CD4-positive, alpha-beta T cell treated with Interleukin-4 for 4 hours (primary cell): ENCODE results near the gene GSPT2.
"Not testable (repeated sequence)": the region's sequence is repeated elsewhere in the genome, so short reads cannot be mapped to it uniquely, and the experiment has no call there.

ENCODE experiments used
- DNase-seq: peaks from one replicate; pipeline ENCODE4 v3.0.0-alpha.2; 2020

GSPT2 gene

GRCh38 chrX:51743179-51743957 is at the start of gene GSPT2:
Gene GSPT2, plus strand, starts transcription at chrX:51743442. Its CDS starts 185 bp downstream, at chrX:51743627.
- peak; percentile 53 for DNase-seq

- no peak for DNase-seq
These were observed 49.0 kb upstream of the GSPT2 start for GRCh38 chrX:51694254-51694653.

- no peak for DNase-seq
These were observed 45.8 kb upstream of the GSPT2 start for GRCh38 chrX:51697397-51697796.

GRCh38 chrX:51710277-51711164 is 32.7 kb upstream of the GSPT2 start, which contains the start of gene CENPVL1:
Gene CENPVL1, plus strand, starts transcription at chrX:51710512. Its CDS starts 0 bp downstream, at chrX:51710512.
- not testable (repeated sequence) for DNase-seq

- not testable (repeated sequence) for DNase-seq
These were observed 30.1 kb upstream of the GSPT2 start for GRCh38 chrX:51712943-51713647.

- no peak for DNase-seq
These were observed 15.0 kb upstream of the GSPT2 start for GRCh38 chrX:51728202-51728601.

- DNase-seq: no peak
These were observed 6.2 kb upstream of the GSPT2 start for GRCh38 chrX:51737091-51737490.

GRCh38 chrX:51742586-51742985 is 656 bp upstream of the GSPT2 start:
- no peak for DNase-seq

GRCh38 chrX:51747671-51748070 is 4.4 kb downstream of the GSPT2 start:
- DNase-seq: no peak

GRCh38 chrX:51759055-51759839 is 16.0 kb downstream of the GSPT2 start:
- DNase-seq: no peak

GRCh38 chrX:51760657-51761056 is 17.4 kb downstream of the GSPT2 start:
- DNase-seq: no peak

- DNase-seq: no peak
These were observed 23.3 kb downstream of the GSPT2 start for GRCh38 chrX:51766546-51766945.

GRCh38 chrX:51776851-51777250 is 33.6 kb downstream of the GSPT2 start:
- no peak for DNase-seq

- DNase-seq: no peak
These were observed 36.1 kb downstream of the GSPT2 start for GRCh38 chrX:51779306-51779705.

GRCh38 chrX:51795136-51795535 is 51.9 kb downstream of the GSPT2 start:
- DNase-seq: no peak
